ENCODE data around the gene TPGS2.
"Not testable (repeated sequence)": the region's sequence is repeated elsewhere in the genome, so short reads cannot be mapped to it uniquely, and the experiment has no call there.

Gene TPGS2, protein sequence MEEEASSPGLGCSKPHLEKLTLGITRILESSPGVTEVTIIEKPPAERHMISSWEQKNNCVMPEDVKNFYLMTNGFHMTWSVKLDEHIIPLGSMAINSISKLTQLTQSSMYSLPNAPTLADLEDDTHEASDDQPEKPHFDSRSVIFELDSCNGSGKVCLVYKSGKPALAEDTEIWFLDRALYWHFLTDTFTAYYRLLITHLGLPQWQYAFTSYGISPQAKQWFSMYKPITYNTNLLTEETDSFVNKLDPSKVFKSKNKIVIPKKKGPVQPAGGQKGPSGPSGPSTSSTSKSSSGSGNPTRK

DNA sequence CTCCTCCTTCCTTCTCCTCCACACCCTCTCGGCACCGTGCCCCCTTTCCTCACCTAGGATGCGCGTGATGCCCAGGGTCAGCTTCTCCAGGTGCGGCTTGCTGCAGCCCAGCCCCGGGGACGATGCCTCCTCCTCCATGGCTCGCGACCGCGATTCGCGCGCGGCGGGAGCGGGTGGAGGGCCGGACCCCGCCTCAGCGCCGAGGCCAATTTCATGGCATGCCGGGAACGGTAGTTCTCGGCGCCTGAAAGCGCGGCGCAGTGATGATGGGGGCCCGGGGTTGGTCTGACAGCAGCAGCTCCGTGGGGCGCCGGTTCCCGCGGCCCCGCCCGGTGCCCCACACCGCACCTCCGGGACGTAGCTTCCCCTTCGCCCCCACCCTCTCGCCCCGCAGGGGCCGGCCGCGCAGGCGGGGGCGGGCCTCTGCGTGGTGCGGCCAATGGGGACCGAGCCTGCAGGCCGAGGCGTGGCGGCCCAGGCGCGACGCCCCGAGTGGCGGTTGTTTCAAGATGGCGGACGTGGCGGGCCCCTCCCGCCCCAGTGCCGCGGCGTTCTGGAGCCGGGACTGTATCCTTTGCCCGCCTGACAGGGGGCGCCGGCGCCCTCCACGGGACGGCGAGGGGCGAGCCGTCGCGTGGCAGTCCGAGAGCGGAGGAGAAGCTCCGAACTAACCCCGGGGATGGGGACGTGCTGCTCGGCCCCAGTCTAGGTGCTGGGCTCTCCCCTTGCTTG is at the start of gene TPGS2, which contains the start of gene KIAA1328:
Gene TPGS2 (minus strand): TSS at position 373 of the 732 bp plus-strand sequence. CDS start 235 bp downstream, at position 138.
Gene KIAA1328 (plus strand): TSS at position 498 of the 732 bp plus-strand sequence. CDS start 12 bp downstream, at position 510.
- DNase-seq = peak; percentile 86 to 97 (median 96)

DNA sequence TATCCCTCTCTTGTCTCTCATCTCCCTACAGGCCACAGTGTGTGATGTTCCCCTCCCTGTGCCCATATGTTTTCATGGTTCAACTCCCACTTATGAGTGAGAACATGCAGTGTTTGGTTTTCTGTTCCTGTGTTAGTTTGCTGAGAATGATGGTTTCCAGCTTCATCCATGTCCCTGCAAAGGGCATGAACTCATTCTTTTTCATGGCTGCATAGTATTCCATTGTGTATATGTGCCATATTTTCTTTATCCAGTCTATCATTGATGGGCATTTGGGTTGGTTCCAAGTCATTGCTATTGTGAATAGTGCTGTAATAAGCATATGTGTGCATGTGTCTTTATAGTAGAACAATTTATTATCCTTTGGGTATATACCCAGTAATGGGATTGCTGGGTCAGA is 45.0 kb upstream of the TPGS2 start:
- not testable (repeated sequence) for DNase-seq

DNA sequence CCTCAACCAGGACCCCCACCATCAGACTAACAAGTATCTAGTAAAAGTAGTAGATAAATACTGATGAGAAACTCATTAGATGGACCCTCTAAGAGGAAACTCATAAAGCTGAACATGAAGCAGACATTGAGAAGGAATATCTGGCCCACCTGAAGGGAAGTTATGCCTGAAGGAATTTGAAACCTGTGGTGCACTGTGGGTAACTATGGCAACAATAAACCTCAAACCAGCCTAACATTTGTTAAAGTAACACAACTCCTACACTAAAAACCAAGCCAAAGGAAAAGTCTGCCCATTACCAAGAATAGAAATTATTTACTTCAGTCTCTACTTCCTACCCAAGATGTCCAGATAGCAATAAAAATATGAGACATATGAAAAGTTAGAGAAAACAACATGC is 43.5 kb upstream of the TPGS2 start:
- no peak for DNase-seq

DNA sequence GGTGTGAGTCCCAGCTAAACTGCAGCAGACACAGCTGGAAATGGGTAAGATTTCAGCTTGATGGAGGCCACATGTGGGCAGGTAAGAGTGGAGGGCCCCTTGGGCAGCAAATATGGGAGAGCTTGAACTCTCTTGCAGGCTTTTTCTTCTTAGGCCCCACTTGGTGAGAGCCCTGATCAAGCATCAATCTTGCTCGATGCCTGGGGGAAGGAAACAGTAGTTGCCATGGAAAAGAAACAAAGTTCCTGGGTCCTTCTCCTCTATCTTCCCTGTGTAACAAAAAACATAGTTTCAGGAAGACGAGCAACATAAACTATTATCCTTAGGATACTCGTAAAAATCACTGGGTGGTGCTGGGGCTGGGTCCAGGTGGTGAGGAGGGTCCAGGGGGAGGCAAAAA is 43.0 kb upstream of the TPGS2 start:
- no peak for DNase-seq

DNA sequence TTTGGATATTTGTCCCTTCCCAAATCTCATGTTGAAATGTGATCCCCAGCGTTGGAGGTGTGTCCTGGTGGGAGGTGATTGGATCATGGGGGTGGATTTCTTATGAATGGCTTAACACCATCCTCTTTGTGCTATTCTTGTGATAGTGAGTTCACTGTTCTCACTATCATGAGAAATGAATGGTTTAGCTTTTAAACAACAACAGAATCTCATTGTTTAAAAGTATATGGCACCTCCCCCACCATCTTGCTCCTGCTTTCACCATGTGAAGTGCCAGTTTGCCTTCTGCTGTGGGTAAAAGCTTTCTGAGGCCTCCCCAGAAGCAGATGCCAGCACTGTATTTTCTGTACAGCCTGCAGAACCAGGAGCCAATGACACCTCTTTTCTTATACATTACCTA is 38.3 kb upstream of the TPGS2 start:
- no peak for DNase-seq

DNA sequence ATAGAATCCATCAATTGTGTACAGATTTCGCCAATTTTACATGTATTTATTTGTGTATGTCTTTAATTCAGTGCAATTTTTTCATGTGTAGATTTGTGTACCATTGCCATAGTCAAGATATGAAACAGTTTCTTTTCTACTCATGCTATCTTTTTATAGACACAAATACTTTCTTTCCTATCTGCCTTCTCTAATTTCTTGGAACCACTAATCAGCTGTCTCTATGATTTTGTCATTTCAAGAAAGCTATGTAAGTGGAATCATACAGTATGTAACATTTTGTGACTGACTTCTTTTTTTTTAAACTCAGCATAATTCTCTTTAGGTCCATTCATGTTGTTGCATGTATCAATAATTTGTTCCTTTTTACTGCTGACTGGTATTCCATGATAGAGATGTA is 33.4 kb upstream of the TPGS2 start:
- DNase-seq = no peak

DNA sequence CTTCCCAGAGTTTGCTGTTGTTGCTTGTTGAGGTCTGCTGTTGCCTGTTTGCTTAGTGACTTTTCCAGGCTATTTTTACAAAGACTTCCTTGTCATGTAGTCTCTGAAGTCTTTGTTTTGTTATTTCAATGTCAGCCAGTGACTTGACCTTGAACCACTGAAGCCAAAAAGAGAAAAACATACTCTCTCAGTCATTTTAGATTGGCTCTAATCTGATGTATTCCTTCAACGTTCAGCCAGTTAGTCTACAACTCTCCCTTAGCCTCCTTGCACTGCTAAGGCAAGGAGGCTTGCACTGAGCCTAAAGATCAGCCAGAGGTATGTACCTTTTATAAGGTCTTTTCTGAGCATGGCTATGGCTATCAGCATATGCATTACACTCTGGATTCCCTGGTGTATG is 28.0 kb upstream of the TPGS2 start:
- DNase-seq = no peak

DNA sequence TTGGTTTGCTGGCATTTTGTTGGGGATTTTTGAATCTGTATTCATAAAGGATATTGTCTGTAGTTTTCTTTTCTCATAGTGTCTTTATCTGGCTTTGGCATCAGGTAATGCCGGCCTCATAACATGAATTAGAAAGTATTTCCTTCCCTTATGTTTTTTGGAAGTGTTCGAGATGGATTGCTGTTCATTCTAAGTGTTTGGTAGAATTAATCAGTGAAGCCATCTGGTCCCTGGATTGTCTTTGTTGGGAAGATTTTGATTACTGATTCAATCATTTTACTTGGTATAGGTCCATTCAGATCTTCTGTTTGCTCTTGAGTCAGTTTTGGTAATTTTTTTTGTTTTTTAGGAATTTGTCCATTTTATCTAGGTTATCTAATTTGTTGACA is 22.4 kb upstream of the TPGS2 start:
- no peak for DNase-seq

DNA sequence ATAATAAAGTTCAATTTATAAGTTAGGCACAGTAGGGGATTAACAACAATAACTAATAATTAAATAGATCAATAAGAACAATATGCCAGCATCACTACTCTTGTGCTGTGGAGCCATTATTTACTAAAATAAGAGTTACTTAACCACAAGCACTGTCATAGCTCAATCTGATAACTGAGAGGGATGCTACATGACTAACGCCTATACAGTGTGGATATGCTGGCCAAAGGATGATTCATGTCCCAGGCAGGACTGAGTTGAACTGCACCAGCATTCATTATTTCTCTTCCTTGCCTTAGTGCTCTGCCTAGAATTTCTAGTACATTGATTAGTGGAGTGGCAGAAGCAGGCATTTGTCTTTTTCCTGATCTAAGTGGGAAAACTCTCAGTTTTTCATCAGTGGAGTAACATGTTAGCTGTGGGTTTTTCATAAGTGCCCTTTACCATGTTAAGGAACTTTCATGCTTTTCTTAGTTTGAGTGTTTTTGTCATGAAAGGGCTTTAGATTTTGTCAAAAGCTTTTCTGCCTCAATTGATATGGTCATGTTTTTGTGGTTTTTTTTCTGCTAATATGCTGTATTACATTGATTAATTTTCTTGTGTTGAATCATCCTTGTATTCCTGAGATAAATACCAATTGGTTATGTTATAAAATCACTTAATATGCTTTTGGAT is 21.9 kb upstream of the TPGS2 start:
- no peak for DNase-seq

DNA sequence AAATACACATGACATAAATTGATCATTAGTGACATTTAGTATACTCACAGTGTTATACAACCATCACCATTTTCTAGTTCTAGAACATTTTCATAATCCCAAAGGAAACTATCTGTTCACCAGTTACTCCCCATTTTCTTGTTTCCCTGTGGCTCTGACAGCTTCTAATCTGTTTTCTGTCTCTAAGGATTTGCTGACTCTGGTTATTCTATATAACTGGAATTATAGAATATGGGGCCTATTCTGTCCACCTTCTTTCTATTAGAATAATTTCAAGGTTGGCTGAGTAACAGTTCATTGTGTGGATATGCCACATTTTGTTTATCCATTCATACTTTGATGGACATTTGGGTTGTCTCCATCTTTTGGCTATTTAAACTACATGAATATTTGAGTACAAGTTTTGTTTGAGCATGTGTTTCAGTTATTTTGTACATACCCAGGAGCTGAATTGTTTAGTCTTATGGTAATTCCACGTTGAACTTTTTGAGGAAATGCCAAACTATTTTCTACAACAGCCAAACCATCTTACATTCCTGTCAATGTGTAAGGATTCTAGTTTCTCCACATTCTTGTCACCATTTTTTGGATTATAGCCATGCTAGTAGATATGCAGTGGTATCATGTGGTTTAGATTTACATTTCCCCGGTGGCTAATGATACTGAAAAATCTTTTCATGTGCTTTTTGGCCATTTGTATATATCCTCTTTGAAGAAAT is 20.6 kb upstream of the TPGS2 start:
- no peak for DNase-seq

DNA sequence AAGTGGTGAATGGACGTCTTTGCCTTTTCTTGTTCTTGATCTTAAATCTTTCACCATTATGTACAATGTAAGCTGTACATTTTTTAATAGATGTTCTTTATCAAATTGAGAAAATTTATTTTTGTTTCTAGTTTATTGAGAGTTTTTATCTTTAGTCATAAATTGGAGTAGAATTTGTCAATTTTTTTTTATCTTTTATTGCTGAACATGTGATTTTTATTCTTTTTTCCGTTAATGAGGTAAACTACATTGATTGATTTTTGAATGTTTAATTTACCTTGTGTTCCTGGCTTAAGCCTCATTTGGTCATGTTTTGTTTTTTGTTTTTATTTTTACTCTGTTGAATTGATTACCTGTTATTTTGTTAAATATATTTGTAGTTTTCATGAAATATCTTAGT is 19.8 kb upstream of the TPGS2 start:
- no peak for DNase-seq

DNA sequence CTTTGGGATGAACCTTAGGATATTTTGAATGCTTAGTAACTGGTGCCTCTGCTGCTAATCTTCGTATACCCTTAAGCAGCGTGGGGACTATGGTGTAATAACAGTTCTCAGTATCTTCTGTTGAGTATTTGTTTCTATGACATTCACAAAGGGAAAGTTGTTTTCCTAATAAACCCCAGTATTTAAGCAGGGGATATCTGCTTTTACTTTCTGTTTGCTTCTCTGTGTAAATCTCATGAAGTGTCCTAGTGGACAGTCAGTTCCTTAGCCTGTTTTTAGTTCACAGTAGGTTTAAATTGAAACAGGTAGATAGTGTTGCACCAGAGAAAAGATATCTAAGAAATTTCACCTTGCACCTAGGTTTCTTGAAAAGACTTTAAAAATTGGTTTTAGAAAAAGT is 15.0 kb upstream of the TPGS2 start:
- DNase-seq = no peak

DNA sequence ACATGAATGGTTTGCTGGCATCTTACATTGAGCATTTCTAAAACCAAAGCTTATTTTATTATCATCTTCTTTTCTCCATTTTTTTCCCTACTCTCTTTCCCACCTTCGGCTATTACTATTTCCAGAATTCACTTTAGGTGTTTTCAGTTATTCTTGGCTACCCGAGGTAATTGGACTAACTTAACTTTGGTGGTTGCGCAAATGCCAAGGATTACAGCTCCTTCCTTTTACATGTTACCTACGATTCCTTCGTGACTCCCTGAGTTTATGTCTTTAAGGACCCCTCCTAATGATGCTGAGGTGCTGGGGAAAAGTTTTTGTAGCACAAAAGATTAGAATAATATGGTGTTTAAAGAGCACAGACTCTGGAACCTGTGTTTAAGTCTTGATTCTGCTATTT is 14.4 kb upstream of the TPGS2 start:
- no peak for DNase-seq

DNA sequence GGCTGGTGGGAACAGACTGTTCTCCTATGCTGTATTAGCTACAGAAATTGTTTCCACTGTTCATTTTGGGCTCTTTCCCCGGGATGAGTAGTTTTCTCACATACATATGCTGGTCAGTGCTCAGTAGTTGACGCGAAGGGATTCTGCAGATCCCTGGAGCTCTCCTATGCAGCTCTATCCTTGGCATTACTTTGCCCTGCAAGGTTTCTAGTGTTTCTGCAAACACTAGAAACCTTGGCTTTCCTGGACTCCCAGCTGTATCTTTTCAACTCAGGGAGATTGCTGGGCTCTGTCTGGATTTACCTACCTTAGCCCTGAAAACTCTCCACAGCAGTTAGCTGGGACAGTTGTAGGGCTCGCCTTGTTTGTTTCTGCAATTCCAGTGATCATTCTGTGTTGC is 11.0 kb upstream of the TPGS2 start:
- no peak for DNase-seq

DNA sequence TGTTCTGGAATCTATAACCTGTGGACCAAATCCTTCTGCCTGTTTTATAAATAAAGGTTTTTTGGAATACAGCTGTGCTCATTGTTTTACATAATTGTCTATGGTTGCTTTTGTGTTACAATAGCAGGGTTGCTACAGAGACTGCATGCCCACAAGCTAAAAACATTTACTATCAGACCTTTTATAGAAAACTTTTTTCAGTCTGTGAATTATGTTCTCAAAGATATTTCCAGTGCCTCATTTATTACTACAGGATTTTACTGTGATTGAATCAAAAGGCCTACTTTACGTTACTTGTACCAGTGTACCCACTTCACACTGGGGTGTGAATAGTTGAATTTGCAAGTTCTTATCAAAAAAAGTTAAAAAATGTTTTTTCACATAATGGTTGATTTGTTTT is 7.1 kb upstream of the TPGS2 start:
- no peak for DNase-seq

DNA sequence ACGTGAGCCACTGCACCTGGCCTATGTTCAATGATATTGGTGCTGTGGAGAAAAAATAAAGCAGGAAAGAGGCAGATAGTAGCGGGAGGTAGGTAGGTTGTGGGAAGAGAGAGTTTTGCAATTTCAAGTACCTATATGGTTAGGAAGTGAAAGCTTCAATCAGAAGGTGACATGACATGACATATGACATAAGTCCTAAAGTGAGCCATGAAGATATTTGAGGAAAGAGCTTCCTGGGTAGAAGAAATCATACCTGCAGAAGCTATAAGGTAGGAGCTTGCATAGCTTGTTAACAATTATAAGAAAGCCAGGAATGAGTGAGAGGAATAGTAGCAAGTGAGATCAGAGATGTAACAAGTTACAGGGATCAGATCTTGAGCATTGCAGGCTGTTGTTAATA is 4.3 kb upstream of the TPGS2 start:
- DNase-seq = no peak

DNA sequence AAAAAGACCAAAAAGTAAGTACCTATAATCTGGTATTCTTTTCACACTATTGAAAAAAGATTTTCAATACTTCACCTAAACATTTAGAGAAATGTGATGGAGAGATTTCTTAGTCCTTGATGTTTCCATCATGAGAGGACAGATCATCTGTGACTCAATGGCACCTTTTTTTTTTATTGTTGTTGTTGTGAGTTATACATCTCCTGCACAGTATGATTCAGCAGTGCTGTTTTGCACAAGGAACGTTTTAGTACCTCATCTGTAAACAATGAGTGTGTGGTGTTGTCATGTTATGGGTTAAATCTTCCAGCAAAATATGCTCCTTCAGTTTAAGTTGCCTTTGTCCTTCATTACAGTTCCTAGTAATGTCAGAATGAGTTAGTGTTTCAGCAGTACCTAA is 2.3 kb upstream of the TPGS2 start:
- no peak for DNase-seq

DNA sequence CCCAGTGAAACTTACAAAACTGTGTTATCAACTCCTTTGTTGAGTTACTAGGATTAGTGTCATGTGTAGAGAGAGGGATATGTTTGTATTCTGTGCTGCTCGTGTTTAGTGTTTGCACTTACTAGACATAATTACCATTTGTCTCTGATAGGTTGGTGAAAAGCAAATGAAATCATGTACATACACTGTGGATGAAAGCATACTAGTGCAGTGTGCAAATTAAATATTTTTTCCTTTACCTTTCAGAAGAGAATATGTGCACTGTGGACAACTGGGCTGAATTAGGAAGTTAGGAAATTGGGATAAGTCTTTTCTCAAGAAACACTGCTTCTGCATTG is 1.3 kb upstream of the TPGS2 start:
- no peak for DNase-seq

DNA sequence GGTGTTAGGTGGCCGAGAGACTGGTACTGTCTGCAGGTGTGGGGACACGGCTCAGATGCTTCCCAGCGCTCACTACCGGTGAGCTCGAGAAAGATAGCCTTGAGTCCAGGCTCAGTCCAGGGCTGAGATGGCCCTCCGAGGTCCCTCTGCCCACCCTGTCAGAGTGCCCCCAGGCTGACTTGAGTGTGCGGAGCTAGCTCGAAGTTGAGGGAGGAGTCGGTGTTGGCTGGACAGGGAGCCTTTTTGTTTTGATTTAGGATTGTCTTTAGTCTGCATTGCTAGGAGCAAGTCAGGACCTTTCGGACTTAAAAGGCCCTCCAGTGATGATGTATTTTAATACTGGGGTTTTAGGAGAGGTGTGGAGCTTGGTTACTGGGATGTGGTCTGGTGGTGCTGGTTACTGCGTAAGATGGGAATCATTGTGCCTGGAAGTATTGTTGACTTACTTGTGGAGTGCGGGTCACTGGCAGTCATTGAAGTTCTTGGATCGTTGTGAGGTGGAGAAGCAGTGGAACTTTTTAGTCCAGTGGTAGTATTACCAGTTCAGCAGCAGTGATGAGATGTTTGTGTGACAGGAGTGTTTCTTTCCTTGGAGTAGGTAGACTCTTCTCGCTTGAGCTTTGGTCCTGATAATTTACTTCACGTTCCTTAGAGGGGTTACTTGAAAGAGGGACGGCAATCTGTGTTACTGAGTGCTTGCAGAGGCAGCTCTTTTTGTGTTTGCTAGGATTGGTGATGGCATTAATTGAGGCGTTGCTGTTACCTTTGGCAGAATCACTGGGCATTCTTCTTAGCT is 758 bp upstream of the TPGS2 start:
- DNase-seq = peak in 2 of 3 experiments; percentile 71 to 77

DNA sequence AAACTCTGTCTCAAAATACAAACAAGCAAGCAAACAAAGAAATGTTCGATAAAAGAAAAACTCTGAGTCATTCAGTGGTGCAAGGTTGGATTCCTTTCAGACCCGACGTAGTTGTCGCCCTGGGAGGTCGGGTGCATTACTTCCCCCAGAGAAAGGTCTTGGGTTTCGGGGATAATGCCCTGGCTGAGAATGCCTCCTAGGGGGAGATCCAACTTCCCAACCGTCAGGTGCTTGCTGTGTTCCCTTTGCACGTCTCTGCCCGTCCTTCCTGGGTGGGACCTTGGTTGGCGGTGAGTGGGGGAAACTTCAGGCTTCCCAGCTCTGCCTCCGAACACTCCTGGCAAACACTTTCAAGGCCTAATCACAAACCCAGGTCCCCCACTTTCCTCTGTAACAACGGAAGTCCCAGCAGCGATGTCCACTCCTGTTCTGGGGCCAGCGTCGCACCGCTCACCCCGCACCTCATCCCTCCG is 609 bp downstream of the TPGS2 start:
- DNase-seq = no peak

DNA sequence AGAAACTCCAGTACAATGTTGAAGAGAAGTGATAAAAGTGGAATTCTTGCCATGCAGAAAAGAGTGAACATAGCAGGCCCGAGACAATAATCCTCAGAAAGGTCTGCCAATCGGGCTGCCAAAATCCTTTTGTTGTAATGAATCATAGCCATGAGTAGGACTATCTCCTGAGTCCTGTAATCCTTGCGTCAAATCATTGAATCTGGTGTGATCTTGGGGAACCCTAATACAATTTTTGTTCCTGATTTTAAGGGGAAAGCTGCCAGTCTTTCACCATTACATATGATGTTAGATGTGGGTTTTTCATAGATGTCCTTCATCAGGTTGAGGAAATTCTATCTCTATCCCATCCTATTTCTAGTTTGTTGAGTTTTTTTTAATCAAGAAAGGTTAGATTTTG is 2.2 kb downstream of the TPGS2 start:
- no peak for DNase-seq

DNA sequence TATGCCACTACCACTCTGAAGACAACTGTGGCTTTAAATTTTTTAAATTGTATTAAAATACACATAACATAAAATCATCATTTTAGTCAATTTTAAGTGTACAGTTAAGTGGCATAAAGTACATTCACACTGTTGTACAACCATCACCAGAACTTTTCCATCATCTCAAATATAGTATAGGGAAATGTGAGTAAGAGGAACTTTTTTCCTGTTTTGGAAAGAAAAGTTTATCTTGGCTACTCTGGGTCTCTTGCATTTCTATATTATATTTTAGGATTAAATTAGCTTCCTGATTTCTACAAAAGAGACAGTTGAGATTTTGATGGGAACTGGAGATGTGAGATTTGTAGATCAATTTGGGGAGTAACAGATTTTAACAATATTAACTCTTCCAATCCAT is 3.3 kb downstream of the TPGS2 start:
- no peak for DNase-seq

All from NCI-H1417 (cell line).